Lower leg skin (tissue), 3 donors: Measurements from ENCODE around the gene OR4K15.

Experiments
- CTCF ChIP-seq, 3 donors: fragments of 450-650 bp; IDR thresholded peaks; one replicate each; pipeline ENCODE4 v1.5.1; 2016; ENCODE audit warnings: antibody characterized with exemption in 3 of 3, mild to moderate bottlenecking in 3 of 3, moderate library complexity in 2 of 3
- POLR2A ChIP-seq, 2 donors: fragments of 450-650 bp; IDR thresholded peaks; one replicate each; pipeline ENCODE4 v1.6.1; 2016 to 2017; ENCODE audit warnings: antibody characterized with exemption in 2 of 2, mild to moderate bottlenecking in 1 of 2, moderate library complexity in 1 of 2

- TF ChIP-seq POLR2A (IDR thresholded peaks at IDR 0.05) (no peak), CTCF (IDR thresholded peaks at IDR 0.05) (no peak)
These were observed 547 bp upstream of the OR4K15 start for GRCh38 chr14:19974844-19975243.
